Skeletal muscle tissue (tissue), 4 donors: ENCODE results near the gene RHO. TPM values are rescaled to one million over a fixed set of nuclear protein-coding genes. Genes with fewer than 3 reads are reported as not detected.

Source experiments
- H3K27ac ChIP-seq: one replicate; pipeline ENCODE4 v1.7.0; 2013; ENCODE audit warnings: mild to moderate bottlenecking, low read depth, low read length, inconsistent platforms
- H3K27me3 ChIP-seq, 3 donors: one replicate each; pipeline ENCODE4 v1.7.0; 2013; ENCODE audit warnings: low read length in 3 of 3; ENCODE audit not compliant: control insufficient read depth in 3 of 3, insufficient read depth in 3 of 3
- H3K36me3 ChIP-seq, 3 donors: one replicate each; pipeline ENCODE4 v1.7.0; 2013; ENCODE audit warnings: low read length in 3 of 3; ENCODE audit not compliant: control insufficient read depth in 3 of 3, insufficient read depth in 3 of 3
- H3K4me1 ChIP-seq, 3 donors: one replicate each; pipeline ENCODE4 v1.7.0; 2013; ENCODE audit warnings: low read length in 3 of 3, mild to moderate bottlenecking in 3 of 3; ENCODE audit not compliant: control insufficient read depth in 3 of 3, insufficient read depth in 3 of 3
- H3K4me3 ChIP-seq, 3 donors: one replicate each; pipeline ENCODE4 v1.7.0; 2013; ENCODE audit warnings: low read length in 3 of 3
- H3K9ac ChIP-seq, 3 donors: one replicate each; pipeline ENCODE4 v1.7.0; 2013; ENCODE audit warnings: low read length in 3 of 3, mild to moderate bottlenecking in 3 of 3, moderate library complexity in 2 of 3, low read depth in 1 of 3
- H3K9me3 ChIP-seq, 3 donors: one replicate each; pipeline ENCODE4 v1.7.0; 2013; ENCODE audit warnings: low read length in 3 of 3; ENCODE audit not compliant: control insufficient read depth in 3 of 3
- total RNA-seq: library from RNA; depleted of rRNA; stranded (reverse); fragments of >200 nt; gene quantifications from one replicate; pipeline ENCODE4 v1.2.3, GENCODE V29; 2014
- donor health status: Osteomylitis.

The RHO gene
- total RNA-seq, 1 donor from 2014 or later, result not detected

- no peaks in the 10 kb centered on the region for H3K36me3 ChIP-seq
- H3K27ac ChIP-seq, result no peak overlapping the region
- no peak overlapping the region for H3K4me3 ChIP-seq
- H3K9me3 ChIP-seq, result no peaks in the 10 kb centered on the region
- H3K4me1 ChIP-seq, result peaks cover 8 to 9% (median 9%) of the 10 kb centered on the region in 3 donors
- H3K9ac ChIP-seq, result no peak overlapping the region
- no peaks in the 10 kb centered on the region for H3K27me3 ChIP-seq
Observed at GRCh38 chr3:129548104-129548965, 19.9 kb downstream of the RHO start.

GRCh38 chr3:129549006-129549800 lies 20.8 kb downstream of the RHO start:
- H3K4me1 ChIP-seq, result peaks cover 8 to 12% (median 9%) of the 10 kb centered on the region in 3 donors
- H3K9ac ChIP-seq, result no peak overlapping the region
- no peak overlapping the region for H3K4me3 ChIP-seq
- no peak overlapping the region for H3K27ac ChIP-seq
- no peaks in the 10 kb centered on the region for H3K36me3 ChIP-seq
- H3K9me3 ChIP-seq, result no peaks in the 10 kb centered on the region
- H3K27me3 ChIP-seq, result no peaks in the 10 kb centered on the region

- Histone ChIP-seq H3K9ac (no peak overlapping the region), H3K9me3 (no peaks in the 10 kb centered on the region), H3K4me3 (no peak overlapping the region), H3K27me3 (no peaks in the 10 kb centered on the region), H3K36me3 (no peaks in the 10 kb centered on the region), H3K27ac (no peak overlapping the region), H3K4me1 (peaks cover 8 to 18% (median 15%) of the 10 kb centered on the region in 3 donors)
Observed at GRCh38 chr3:129549805-129550204, 21.4 kb downstream of the RHO start.

- no peak overlapping the region for H3K27ac ChIP-seq
- H3K27me3 ChIP-seq, result no peaks in the 10 kb centered on the region
- no peak overlapping the region for H3K4me3 ChIP-seq
- no peak overlapping the region for H3K9ac ChIP-seq
- peaks cover 3 to 7% (median 4%) of the 10 kb centered on the region in 3 donors for H3K36me3 ChIP-seq
- H3K9me3 ChIP-seq, result no peaks in the 10 kb centered on the region
- H3K4me1 ChIP-seq, result peaks cover 24 to 38% (median 37%) of the 10 kb centered on the region in 3 donors
Observed at GRCh38 chr3:129552287-129553050, 24.0 kb downstream of the RHO start.

GRCh38 chr3:129553171-129553570 lies 24.7 kb downstream of the RHO start:
- H3K27ac ChIP-seq, result no peak overlapping the region

GRCh38 chr3:129553719-129554118 lies 25.3 kb downstream of the RHO start:
- Histone ChIP-seq H3K9ac (no peak overlapping the region), H3K27me3 (no peaks in the 10 kb centered on the region), H3K27ac (no peak overlapping the region), H3K36me3 (peaks cover 7 to 8% (median 8%) of the 10 kb centered on the region in 3 donors), H3K4me3 (no peak overlapping the region), H3K9me3 (no peaks in the 10 kb centered on the region), H3K4me1 (peaks cover 36 to 51% (median 49%) of the 10 kb centered on the region in 3 donors)

More at GRCh38 chr3:129553171-129553570, 24.7 kb downstream of the RHO start:
- H3K4me3 ChIP-seq, result no peak overlapping the region
- peaks cover 31 to 46% (median 44%) of the 10 kb centered on the region in 3 donors for H3K4me1 ChIP-seq
- no peak overlapping the region for H3K9ac ChIP-seq
- H3K36me3 ChIP-seq, result peaks cover 5 to 8% (median 6%) of the 10 kb centered on the region in 3 donors
- H3K27me3 ChIP-seq, result no peaks in the 10 kb centered on the region
- no peaks in the 10 kb centered on the region for H3K9me3 ChIP-seq

- H3K36me3 ChIP-seq, result peaks cover 7 to 13% (median 11%) of the 10 kb centered on the region in 3 donors
Observed at GRCh38 chr3:129554356-129555152, 26.1 kb downstream of the RHO start.

GRCh38 chr3:129555153-129555550 lies 26.7 kb downstream of the RHO start:
- H3K27ac ChIP-seq, result no peak overlapping the region
- no peak overlapping the region for H3K4me3 ChIP-seq
- H3K4me1 ChIP-seq, result peaks cover 50 to 64% (median 64%) of the 10 kb centered on the region in 3 donors
- peaks cover 7 to 18% (median 16%) of the 10 kb centered on the region in 3 donors for H3K36me3 ChIP-seq
- no peaks in the 10 kb centered on the region for H3K9me3 ChIP-seq
- H3K9ac ChIP-seq, result no peak overlapping the region
- no peaks in the 10 kb centered on the region for H3K27me3 ChIP-seq

More at GRCh38 chr3:129554356-129555152, 26.1 kb downstream of the RHO start:
- H3K27ac ChIP-seq, result peak overlapping the region; percentile 4
- peak overlapping the region in 1 of 3 donors; percentile 19 for H3K9ac ChIP-seq
- no peaks in the 10 kb centered on the region for H3K9me3 ChIP-seq
- H3K4me1 ChIP-seq, result peaks cover 44 to 58% (median 58%) of the 10 kb centered on the region in 3 donors
- no peak overlapping the region for H3K4me3 ChIP-seq
- no peaks in the 10 kb centered on the region for H3K27me3 ChIP-seq
